Prostate gland (tissue), 2 donors: Measurements from ENCODE around the gene HSD17B11.

ENCODE experiments used
- CTCF ChIP-seq, 4 experiments: fragments of 200-600 bp in 2 of 4; fragments of 450-650 bp in 2 of 4; sonication (generic) in 2 of 4; IDR thresholded peaks; 1 replicate in 3 of 4; 2 replicates in 1 of 4; pipeline ENCODE4 v1.5.1; 2016 to 2019; ENCODE audit warnings: antibody characterized with exemption in 4 of 4, mild to moderate bottlenecking in 2 of 4, moderate library complexity in 2 of 4
- POLR2A ChIP-seq: fragments of 450-650 bp; IDR thresholded peaks from one replicate; pipeline ENCODE4 v1.6.1; 2016; ENCODE audit warnings: antibody characterized with exemption, mild to moderate bottlenecking

- TF ChIP-seq CTCF (IDR thresholded peaks at IDR 0.05), result no peak
- no peak for TF ChIP-seq POLR2A
These were observed 57.7 kb downstream of the HSD17B11 start for GRCh38 chr4:87333267-87333666.
